VCaP (cell line): ENCODE data around the gene DDX10.
A peak's percentile ranks its signal among the peaks of the same experiment; 100 is the strongest.

Source experiments
- H3K27ac ChIP-seq: fragments of 450-650 bp; 2 replicates; pipeline ENCODE4 v1.5.1; 2017
- CTCF ChIP-seq: fragments of 450-650 bp; conservative IDR thresholded peaks from 2 replicates; pipeline ENCODE4 v1.5.1; 2017; ENCODE audit warnings: mild to moderate bottlenecking, moderate library complexity

The DDX10 gene

GRCh38 chr11:108724974-108725689 is 60.3 kb downstream of the DDX10 start:
- no peak for TF ChIP-seq CTCF

GRCh38 chr11:108726077-108726800 is 61.4 kb downstream of the DDX10 start:
- no peak overlapping the region for H3K27ac ChIP-seq
- TF ChIP-seq CTCF: no peak

More at GRCh38 chr11:108724974-108725689, 60.3 kb downstream of the DDX10 start:
- no peak overlapping the region for H3K27ac ChIP-seq

GRCh38 chr11:108727665-108728064 is 62.8 kb downstream of the DDX10 start:
- peak overlapping the region; percentile 71; the same call in 1 of the 2 replicates for H3K27ac ChIP-seq
- no peak for TF ChIP-seq CTCF

- peak overlapping the region; percentile 71 for H3K27ac ChIP-seq
- TF ChIP-seq CTCF: no peak
Measured at GRCh38 chr11:108729227-108729871, 64.5 kb downstream of the DDX10 start.

- H3K27ac ChIP-seq: no peak overlapping the region
- TF ChIP-seq CTCF: no peak
Measured at GRCh38 chr11:108732395-108732794, 67.5 kb downstream of the DDX10 start.

- no peak for TF ChIP-seq CTCF
- no peak overlapping the region for H3K27ac ChIP-seq
Measured at GRCh38 chr11:108733479-108734116, 68.7 kb downstream of the DDX10 start.

- no peak overlapping the region for H3K27ac ChIP-seq
- no peak for TF ChIP-seq CTCF
Measured at GRCh38 chr11:108734283-108734682, 69.4 kb downstream of the DDX10 start.
